Heart left ventricle (tissue), 16 donors: Measurements from ENCODE around the gene COL16A1. TPM values are rescaled to one million over a fixed set of nuclear protein-coding genes. Genes with fewer than 3 reads are reported as not detected.

Experiments used
- ATAC-seq, 4 donors: fragments of 200-7000 bp; cut with Tn5 transposase; one replicate each; pipeline ENCODE4 v1.9.1; 2020 to 2022; ENCODE audit warnings: moderate library complexity in 4 of 4, mild to moderate bottlenecking in 3 of 4, moderate number of reproducible peaks in 1 of 4
- DNase-seq, 5 donors: peaks; one replicate each; pipeline ENCODE4 v3.0.0-alpha.2; 2020
- H3K27ac ChIP-seq, 12 donors: fragments of 200-600 bp; sonication (generic) in 4 of 12; one replicate each; pipeline versions ENCODE4 v1.5.0 to v1.8.0; 2016 to 2022; ENCODE audit warnings: mild to moderate bottlenecking in 2 of 12
- H3K27me3 ChIP-seq, 9 donors: fragments of 200-600 bp; sonication (generic) in 2 of 9; one replicate each; pipeline versions ENCODE4 v1.5.1 to v1.8.0; 2016 to 2022; ENCODE audit warnings: mild to moderate bottlenecking in 3 of 9
- H3K36me3 ChIP-seq, 9 donors: fragments of 200-600 bp; sonication (generic) in 2 of 9; one replicate each; pipeline versions ENCODE4 v1.5.0 to v1.8.0; 2018 to 2022; ENCODE audit warnings: mild to moderate bottlenecking in 2 of 9
- H3K4me1 ChIP-seq, 12 donors: fragments of 200-600 bp; sonication (generic) in 4 of 12; one replicate each; pipeline versions ENCODE4 v1.5.0 to v1.8.0; 2016 to 2022; ENCODE audit warnings: mild to moderate bottlenecking in 3 of 12
- H3K4me3 ChIP-seq, 12 donors: fragments of 200-600 bp; sonication (generic) in 4 of 12; one replicate each; pipeline versions ENCODE4 v1.5.0 to v1.8.0; 2017 to 2022; ENCODE audit warnings: mild to moderate bottlenecking in 9 of 12, moderate library complexity in 4 of 12
- H3K9me3 ChIP-seq, 12 donors: fragments of 200-600 bp; sonication (generic) in 4 of 12; one replicate each; pipeline versions ENCODE4 v1.5.0 to v1.8.0; 2016 to 2022; ENCODE audit warnings: mild to moderate bottlenecking in 1 of 12
- POLR2A ChIP-seq, 2 donors: fragments of 450-650 bp; IDR thresholded peaks; one replicate each; pipeline ENCODE4 v1.6.1; 2017; ENCODE audit warnings: antibody characterized with exemption in 2 of 2, mild to moderate bottlenecking in 2 of 2, moderate library complexity in 2 of 2
- WGBS, 4 donors: extraction: QIAGEN DNeasy Blood & Tissue Kit in 2 of 4; methylation state at CpG; one replicate each; pipeline versions ENCODE4 v1.1.5 to v1.1.7; 2013 to 2018; 5-methylcytosine and 5-hydroxymethylcytosine counted together
- intact Hi-C, 10 donors: fragments of 100-400 bp; cut with DNase I; formaldehyde crosslinking; loops; one replicate each; pipeline versions ENCODE4 v1.11.1 to v1.14.2; 2022
- polyA plus RNA-seq, 2 donors: library from polyadenylated mRNA; stranded (reverse); fragments of 200-250 nt; gene quantifications; one replicate each; pipeline ENCODE4 v1.2.3, GENCODE V29; 2013
- total RNA-seq, 9 donors: library from RNA; depleted of rRNA in 2 of 9; stranded (reverse); fragments of >200 nt in 2 of 9; fragmentation: NEBNext Ultra II Directional in 3 of 9; extraction: Animal tissue kit (Norgen Biotek cat#: 25700) in 3 of 9; gene quantifications; one replicate each; pipeline versions ENCODE4 v1.1.0 to v1.2.4, GENCODE V29; 2016 to 2023
- TF ChIP-seq, protein P1 (sequence below), 12 donors: fragments of 200-600 bp; sonication (generic) in 4 of 12; IDR thresholded peaks; one replicate each; pipeline versions ENCODE4 v1.5.0 to v1.8.0; 2018 to 2022; ENCODE audit warnings: antibody characterized with exemption in 12 of 12, mild to moderate bottlenecking in 5 of 12
- donor health status: ischemic (EF 13 %, LVEDD 7.1; RV severe dilation, severe dysfunction).
- donor health status: healthy with polysubstance abuse.
- donor health status: DM: no; HTN: yes; CAD: no.
- donor health status: DM: no; HTN: no; CAD: no.
- donor health status: ischemic (EF 25% LVEDD 6.9; RV normal size, moderate dysfunction).
- donor health status: ischemic (EF 25% LVEDD 5.7; RV mildly dilated, moderate dysfunction).
- donor health status: healthy.
- donor health status: DM: yes; HTN: yes; CAD: no.
- donor health status: ischemic (EF 35%, LVEDD 5.7; RV mildly dilated, moderate dysfunction).
- donor health status: nonischemic (EF 11% LVEDD 7.7; RV severe dilation, severe dysfunction).
- donor health status: DM: yes; HTN: yes; CAD: no.
- donor health status: PGD.
- donor health status: ischemic (EF 29% LVEDD 5.4; RV normal size, mild dysfunction).
- donor health status: nonischemic (EF 23%, LVEDD 6.1; RV moderate dilation, normal function).

The COL16A1 gene
- total and polyA plus RNA-seq, 11 donors: 7.5 to 24.1 (median 13.1) TPM

DNA sequence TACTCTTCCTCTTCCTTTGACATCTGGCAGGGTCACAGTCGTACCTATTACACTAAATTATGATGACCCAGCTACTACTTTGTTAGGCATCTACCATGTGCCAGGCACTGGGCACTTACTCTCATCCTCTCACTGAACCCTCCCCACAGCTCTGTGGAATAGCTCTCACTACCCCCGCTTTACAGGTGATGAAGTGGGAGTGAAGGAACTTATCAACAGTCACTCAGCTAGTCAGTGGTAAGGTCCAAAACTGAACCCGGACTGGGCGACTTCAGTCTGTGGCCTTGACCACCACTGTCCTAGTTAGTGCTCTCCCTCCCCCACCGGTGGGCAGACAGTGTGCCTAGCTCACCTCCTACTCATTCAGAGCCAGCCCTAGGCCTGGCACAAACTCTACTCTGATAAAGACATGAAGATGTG, 48.0 kb upstream of the COL16A1 start:
- Histone ChIP-seq H3K4me1 (peaks cover 0 to 79% (median 42%) of the 10 kb centered on the region in 12 donors), H3K27me3 (no peaks in the 10 kb centered on the region), H3K36me3 (no peaks in the 10 kb centered on the region), H3K4me3 (no peak overlapping the region), H3K9me3 (no peaks in the 10 kb centered on the region), H3K27ac (peak overlapping the region in 3 of 12 donors; percentile 9 to 79 (median 28))
- TF ChIP-seq, protein P1, sequence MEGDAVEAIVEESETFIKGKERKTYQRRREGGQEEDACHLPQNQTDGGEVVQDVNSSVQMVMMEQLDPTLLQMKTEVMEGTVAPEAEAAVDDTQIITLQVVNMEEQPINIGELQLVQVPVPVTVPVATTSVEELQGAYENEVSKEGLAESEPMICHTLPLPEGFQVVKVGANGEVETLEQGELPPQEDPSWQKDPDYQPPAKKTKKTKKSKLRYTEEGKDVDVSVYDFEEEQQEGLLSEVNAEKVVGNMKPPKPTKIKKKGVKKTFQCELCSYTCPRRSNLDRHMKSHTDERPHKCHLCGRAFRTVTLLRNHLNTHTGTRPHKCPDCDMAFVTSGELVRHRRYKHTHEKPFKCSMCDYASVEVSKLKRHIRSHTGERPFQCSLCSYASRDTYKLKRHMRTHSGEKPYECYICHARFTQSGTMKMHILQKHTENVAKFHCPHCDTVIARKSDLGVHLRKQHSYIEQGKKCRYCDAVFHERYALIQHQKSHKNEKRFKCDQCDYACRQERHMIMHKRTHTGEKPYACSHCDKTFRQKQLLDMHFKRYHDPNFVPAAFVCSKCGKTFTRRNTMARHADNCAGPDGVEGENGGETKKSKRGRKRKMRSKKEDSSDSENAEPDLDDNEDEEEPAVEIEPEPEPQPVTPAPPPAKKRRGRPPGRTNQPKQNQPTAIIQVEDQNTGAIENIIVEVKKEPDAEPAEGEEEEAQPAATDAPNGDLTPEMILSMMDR (IDR thresholded peaks at IDR 0.05): no peak
- TF ChIP-seq POLR2A (IDR thresholded peaks at IDR 0.05): no peak
- ATAC-seq (peak; percentile 21 to 58 (median 42)), DNase-seq (peak in 2 of 5 donors; percentile 59 to 65)
- WGBS, 4 donors: 33 to 59% (median 45%) methylated on average over 2 to 5 of the region's 5 CpGs
- intact Hi-C loops: loop anchor here in 1 of 10 donors (2.0 kb wide), 1 partner anchor 37 kb away; no protein-coding TSS in a partner anchor

DNA sequence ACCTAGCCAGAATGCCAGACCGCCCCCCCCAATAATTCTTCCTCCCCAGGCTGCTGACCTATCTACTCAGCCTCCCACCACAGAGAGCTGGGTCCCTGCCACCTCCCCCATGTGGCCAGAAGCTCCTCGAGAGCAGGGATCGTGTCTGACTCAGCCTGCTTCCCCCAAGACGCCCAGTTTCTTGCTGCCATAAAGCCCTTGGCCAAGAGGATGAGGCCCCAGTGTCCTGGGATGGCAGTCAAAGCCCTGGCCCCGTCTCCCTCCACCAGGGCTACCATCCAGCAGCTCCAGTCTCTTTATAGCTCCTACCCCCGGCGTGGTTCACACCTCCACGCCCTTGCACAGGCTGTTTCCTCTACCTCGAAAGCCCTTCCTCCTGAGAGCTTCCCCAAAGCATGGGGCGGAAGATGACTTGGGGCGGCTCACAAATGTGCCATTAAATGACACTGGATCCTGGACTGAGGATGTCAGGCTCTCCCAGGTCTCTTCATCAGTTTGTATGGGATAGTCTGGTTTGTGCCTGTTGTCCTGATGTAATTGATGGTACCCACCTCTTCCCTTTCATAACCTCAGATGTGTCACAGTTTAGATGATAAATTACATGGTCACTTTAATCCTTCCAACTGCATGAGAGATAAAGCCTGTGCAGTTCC, 47.2 kb upstream of the COL16A1 start:
- 27 to 34% (median 34%) methylated on average over 11 of the region's 11 CpGs for WGBS, 4 donors
- TF ChIP-seq, protein P1 (IDR thresholded peaks at IDR 0.05): no peak
- no peak for TF ChIP-seq POLR2A (IDR thresholded peaks at IDR 0.05)
- ATAC-seq (no peak), DNase-seq (no peak)
- intact Hi-C loops: no loop called here
- Histone ChIP-seq H3K4me1 (peaks cover 0 to 82% (median 44%) of the 10 kb centered on the region in 12 donors), H3K27me3 (no peaks in the 10 kb centered on the region), H3K36me3 (no peaks in the 10 kb centered on the region), H3K9me3 (no peaks in the 10 kb centered on the region), H3K4me3 (no peak overlapping the region), H3K27ac (peak overlapping the region in 2 of 12 donors; percentile 24 to 57)

DNA sequence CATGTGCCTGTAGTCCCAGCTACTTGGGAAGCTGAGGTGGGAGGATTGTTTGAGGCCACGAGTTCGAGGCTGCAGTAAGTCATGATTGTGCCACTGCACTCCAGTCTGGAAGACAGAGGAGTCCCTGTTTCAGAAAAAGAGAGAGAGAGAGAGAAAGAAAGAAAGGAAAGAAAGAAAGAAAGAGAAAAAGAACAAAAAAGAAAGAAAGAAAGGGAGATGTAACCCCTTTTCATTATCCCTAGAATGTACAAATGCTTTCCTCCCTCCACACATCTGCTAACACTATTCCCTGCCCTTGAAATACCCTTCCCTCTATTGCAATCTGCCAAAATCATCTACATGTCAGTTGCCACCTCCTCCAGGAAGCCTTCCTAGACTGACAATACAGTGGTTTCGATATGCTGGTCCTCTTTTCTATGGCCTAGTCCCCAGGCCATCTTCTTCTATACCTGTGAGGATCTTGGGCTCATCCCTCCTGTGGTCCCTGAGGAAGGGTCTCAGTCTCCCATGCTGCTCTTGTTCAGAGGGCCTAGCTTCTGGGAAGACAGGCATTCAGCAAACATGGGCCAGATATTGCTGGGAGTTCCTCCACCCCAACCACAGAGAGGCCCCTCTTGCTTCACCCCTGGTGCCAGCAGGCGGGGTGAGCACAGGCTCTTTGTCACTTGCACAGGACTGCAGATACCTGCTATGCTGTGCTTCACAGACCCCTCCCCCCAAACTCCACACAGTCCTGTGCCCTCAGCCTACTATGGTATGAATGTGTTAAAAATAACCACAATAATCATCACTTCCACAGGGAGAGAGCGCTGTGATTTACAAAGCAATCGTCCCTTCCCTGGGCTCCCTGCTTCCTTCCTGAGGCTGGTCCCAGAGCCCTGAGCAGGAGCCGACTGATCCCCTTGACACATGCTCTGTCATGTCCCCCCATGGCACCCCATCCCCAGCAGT, 46.2 kb upstream of the COL16A1 start:
- DNase-seq (no peak), ATAC-seq (no peak)
- H3K27ac ChIP-seq: peak overlapping the region in 2 of 12 donors; percentile 24 to 57
- H3K4me1 ChIP-seq: peaks cover 0 to 81% (median 41%) of the 10 kb centered on the region in 12 donors
- no peaks in the 10 kb centered on the region for H3K9me3 ChIP-seq
- no peaks in the 10 kb centered on the region for H3K27me3 ChIP-seq
- no peaks in the 10 kb centered on the region for H3K36me3 ChIP-seq
- intact Hi-C loops: loop anchor here in 4 of 10 donors (5.0 to 10.0 kb wide), 4 partner anchors 37 to 88 kb away; no protein-coding TSS in a partner anchor
- WGBS, 4 donors: 55 to 71% (median 60%) methylated on average over 7 of the region's 7 CpGs
- no peak for TF ChIP-seq POLR2A (IDR thresholded peaks at IDR 0.05)
- TF ChIP-seq, protein P1 (IDR thresholded peaks at IDR 0.05): no peak
- H3K4me3 ChIP-seq: no peak overlapping the region
